GM18909 (cell line): ENCODE data around the gene PRKN.

Experiments used
- ATAC-seq: cut with Tn5 transposase; IDR thresholded peaks from one replicate; pipeline ENCODE4 v1.9.1; 2021; ENCODE audit warnings: mild to moderate bottlenecking; ENCODE audit not compliant: unreplicated experiment, poor library complexity

PRKN gene

GRCh38 chr6:161954699-161955276, 772.8 kb downstream of the PRKN start:
- no peak for ATAC-seq

- no peak for ATAC-seq
These were observed 773.5 kb downstream of the PRKN start for GRCh38 chr6:161954077-161954476.

- ATAC-seq: no peak
These were observed 776.4 kb downstream of the PRKN start for GRCh38 chr6:161951126-161951525.

DNA sequence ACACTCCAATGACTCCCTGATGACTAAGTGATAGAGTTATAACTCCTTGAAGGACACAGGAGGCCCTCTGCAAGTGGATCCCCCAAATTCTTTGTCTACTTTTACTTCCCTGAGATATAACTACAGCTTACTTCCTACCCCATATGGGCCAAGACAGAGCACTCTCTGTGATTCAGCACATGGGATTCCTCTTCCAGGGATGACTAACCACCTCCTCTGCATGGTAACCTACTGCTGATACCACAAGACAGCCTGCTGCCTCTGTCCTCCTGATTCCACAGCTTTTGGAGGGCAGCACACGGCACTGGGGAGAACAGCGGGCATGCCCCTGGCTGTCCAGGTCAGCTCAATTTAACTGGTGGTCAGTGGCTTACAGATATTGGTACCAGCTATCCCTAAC, 778.0 kb downstream of the PRKN start:
- no peak for ATAC-seq

- no peak for ATAC-seq
These were observed 779.1 kb downstream of the PRKN start for GRCh38 chr6:161948462-161948861.

GRCh38 chr6:161947371-161947770, 780.2 kb downstream of the PRKN start:
- ATAC-seq: no peak

- ATAC-seq: no peak
These were observed 781.1 kb downstream of the PRKN start for GRCh38 chr6:161946461-161946860.

DNA sequence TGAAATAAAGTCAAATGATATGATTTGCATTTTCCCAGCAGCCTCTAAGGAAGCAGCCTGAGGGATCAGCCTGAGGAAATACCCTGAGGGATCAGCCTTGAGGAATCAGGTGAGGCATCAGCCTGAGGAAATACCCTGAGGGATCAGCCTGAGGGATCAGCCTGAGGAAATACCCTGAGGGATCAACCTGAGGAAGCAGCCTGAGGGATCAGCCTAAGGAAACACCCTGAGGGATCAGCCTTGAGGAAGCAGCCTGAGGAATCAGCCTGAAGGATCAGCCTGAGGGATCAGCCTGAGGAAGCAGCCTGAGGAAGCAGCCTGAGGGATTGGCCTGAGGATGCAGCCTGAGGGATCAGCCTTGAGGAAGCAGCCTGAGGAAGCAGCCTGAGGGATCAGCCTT, 784.0 kb downstream of the PRKN start:
- no peak for ATAC-seq

GRCh38 chr6:161941565-161941964, 786.0 kb downstream of the PRKN start:
- ATAC-seq: no peak

DNA sequence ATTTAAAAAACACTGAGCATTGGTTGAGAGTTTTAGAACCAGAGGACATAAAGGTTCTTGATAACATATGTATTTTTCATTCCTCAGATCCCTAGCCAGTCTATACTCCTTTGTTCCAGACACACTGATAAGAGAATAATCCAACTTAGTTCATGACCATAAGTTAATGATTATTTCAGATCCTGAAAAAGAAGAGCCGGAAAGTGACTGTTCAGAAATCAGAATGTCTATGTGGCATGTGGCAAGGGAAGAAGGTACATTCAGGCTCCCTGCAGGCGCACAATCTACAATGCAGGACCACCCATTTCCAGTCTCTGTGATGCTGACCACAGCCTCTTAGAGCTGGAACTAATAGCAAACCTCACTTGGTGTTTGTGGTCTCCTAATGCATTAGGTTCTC, 787.0 kb downstream of the PRKN start:
- no peak for ATAC-seq

DNA sequence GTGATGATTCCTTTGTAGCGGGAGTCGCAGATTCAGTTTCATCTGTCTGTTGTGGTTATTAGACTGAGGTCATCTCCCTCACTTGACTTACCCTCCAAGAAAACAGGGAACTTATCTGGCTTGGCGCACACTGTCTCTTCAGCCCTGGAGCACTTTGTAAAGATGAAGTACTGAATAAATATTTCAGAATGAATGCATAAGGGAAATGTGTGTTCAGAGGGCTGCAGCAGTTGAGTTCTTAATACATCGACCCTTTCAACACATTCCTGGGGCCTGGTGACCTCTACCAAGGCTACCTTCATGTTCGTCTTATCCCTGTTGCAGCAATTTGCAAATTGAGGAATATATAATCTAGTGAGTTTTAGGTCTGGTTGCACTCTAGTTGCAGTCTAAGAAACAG, 801.2 kb downstream of the PRKN start:
- no peak for ATAC-seq

DNA sequence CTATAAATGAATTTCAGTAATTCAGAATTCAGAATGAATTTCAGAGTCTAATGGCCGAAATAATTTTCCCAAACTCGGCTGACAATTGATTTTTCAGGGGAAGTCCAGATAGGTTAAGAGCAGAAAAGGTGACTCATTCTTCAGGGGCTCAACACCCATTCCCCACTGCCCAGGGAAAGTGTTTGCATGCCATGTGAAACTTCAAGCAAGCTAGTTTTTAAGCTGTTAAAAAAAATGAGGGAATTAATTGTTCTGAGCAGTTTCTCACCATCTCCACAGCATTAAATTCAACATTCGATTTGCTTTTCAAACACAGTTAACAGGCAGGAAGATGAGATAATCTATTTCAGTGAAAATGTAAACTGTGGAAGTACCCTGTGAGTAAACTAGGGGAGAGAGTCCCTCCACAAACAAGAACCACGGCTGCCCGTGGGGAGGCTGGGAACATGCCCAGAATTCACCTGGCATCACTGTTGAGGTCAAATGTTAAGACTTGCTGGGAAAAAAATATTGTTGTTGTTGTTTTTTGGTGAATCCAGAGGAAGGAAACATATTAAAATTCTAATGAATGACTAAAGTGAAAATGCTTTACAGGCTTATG, 803.0 kb downstream of the PRKN start:
- ATAC-seq: no peak

DNA sequence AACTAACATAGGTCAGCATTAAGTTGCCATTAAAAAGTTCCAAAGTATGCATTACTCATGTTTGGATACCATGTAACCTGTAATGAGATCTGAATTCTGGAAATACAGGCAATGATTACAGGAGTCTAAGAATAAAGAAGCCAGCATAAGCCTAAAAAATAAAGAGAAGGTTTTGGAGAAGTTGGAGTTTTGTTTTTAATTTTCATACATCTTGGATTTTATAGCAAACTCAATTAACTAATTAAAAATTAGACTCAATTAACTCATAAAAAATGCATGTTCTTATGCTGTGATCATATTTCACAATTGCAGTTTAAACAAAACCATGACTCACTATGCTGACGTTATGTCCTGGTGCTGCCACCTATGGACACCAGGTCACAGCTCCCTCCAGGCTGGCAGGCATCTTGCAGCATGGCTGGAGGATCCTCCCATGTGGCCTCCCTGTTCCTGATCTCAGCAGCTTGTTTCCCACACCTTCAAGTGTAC, 804.9 kb downstream of the PRKN start:
- ATAC-seq: no peak

DNA sequence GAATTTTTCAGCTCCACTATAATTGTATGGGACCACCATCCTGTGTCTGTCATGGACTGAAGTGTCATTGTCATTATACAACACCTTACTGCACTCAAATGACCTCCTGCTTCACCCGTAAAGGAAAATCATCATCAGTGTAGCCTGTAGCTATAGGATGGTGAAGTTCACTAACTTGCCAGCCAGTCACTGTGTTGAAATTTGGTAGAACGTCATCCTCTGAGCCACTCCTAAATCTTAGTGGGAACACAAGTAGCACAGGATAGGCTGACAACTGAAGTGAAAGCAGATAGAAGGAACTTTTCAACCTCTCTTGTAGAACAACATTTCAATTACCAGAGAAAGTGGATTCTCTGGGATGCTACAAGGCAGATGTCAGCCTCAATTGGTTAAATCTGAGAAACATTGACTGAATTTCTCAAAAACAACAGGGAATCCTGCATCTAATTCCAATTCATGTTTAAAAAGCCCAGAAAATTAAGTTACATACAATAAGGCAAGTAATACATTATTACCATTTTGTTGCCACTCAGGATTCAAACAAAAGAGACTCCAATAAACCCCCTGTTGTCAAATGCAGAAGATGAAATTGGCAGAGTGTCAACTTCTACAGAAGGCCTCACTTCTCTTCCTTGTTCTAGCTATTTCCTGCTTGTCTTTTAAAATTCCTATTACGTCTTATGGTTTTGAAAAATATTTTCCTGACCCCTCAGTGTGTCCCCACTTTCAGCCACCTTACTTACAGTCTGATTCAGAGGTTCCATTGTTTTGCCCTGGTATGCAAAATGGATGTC, 805.8 kb downstream of the PRKN start:
- no peak for ATAC-seq

DNA sequence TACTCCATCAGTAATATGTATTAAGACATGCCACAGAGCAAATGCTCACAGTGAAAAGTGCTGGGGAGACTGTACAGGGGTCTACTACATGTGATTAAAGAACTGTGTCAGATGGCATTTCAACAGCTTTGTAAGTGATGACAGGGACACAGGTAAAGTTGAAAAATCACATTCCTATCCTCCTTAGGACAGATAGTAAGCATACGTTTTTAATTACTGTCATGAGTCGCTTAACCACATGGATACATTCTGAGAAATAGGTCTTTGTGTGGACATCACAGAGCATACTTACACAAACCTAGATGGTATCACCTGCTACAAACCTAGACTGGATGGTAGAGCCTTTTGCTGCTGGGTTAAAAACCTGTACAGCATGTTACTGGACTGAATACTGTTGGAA, 807.9 kb downstream of the PRKN start:
- ATAC-seq: no peak

- no peak for ATAC-seq
These were observed 808.8 kb downstream of the PRKN start for GRCh38 chr6:161918628-161919205.

DNA sequence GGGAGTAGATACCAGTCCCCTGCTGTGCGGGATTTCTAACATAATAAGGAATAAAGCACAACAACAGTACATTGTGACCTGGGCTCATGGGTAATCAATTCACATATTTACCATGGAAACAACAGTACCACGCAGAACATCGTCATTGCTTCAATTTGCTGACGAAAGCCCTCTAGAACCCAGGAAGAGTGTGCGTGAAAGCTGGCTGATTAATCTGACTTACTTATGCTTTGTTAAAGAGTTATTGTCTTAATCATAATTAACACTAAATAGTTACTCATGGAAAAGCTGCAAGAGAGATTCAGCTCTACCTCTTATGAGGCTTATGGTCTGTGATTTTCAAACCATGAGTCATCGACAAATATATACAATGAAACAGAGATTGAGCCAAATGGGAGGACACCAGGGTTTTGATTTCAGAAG, 809.4 kb downstream of the PRKN start:
- no peak for ATAC-seq

- no peak for ATAC-seq
These were observed 809.9 kb downstream of the PRKN start for GRCh38 chr6:161917645-161918044.

DNA sequence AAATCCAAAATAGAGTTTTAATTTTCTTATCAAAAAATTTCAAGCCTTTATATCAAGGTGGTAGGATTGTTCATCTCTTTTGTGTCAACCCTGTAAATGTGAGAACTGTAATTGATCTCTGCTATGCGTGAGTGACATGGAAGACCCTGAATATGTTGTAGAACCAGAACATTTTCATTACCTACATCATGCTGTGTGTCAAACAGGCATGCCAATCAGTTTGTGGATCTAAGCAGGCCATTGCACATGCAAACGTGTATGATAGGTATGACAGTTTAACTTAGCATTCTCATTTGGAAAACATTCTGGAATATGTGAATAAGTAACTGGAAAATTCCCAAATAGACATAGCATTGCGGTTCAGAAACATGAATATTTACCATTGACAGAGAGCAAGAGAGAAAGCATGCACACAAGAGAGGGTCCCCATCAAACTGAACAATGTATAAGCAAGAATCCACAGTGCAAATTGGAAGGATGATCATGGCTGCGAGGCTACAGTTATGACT, 812.1 kb downstream of the PRKN start:
- no peak for ATAC-seq

GRCh38 chr6:161908872-161909271, 818.7 kb downstream of the PRKN start:
- ATAC-seq: no peak

- ATAC-seq: no peak
These were observed 821.0 kb downstream of the PRKN start for GRCh38 chr6:161906571-161906970.
